HUES6 (cell line): Measurements from ENCODE around the gene REXO4.
A peak's percentile ranks its signal among the peaks of the same experiment; 100 is the strongest.

Experiments used
- H3K27ac ChIP-seq: 2 replicates; pipeline ENCODE4 v1.7.0; 2013; ENCODE audit warnings: low read depth, mild to moderate bottlenecking, low read length, inconsistent platforms
- H3K27me3 ChIP-seq: 2 replicates; pipeline ENCODE4 v1.6.1; 2013; ENCODE audit warnings: low read length; ENCODE audit not compliant: control insufficient read depth, insufficient read depth
- H3K36me3 ChIP-seq: 2 replicates; pipeline ENCODE4 v1.6.1; 2013; ENCODE audit warnings: low read length; ENCODE audit not compliant: control insufficient read depth, insufficient read depth
- H3K4me1 ChIP-seq: 2 replicates; pipeline ENCODE4 v1.6.1; 2013; ENCODE audit warnings: low read length; ENCODE audit not compliant: control insufficient read depth, insufficient read depth
- H3K4me3 ChIP-seq: 2 replicates; pipeline ENCODE4 v1.5.1; 2013; ENCODE audit warnings: low read depth, low read length
- H3K9ac ChIP-seq: one replicate; pipeline ENCODE4 v1.6.1; 2013; ENCODE audit warnings: mild to moderate bottlenecking, low read length
- H3K9me3 ChIP-seq: 2 replicates; pipeline ENCODE4 v1.6.1; 2013; ENCODE audit warnings: low read depth, low read length; ENCODE audit not compliant: control insufficient read depth, insufficient read depth

REXO4 gene

GRCh38 chr9:133419005-133419404, 1.2 kb upstream of the REXO4 start:
- no peak overlapping the region for H3K9ac ChIP-seq
- peaks cover 19% of the 10 kb centered on the region for H3K36me3 ChIP-seq
- H3K9me3 ChIP-seq = no peaks in the 10 kb centered on the region
- no peaks in the 10 kb centered on the region for H3K27me3 ChIP-seq
- peak overlapping the region; percentile 76 for H3K4me3 ChIP-seq
- no peak overlapping the region for H3K27ac ChIP-seq
- H3K4me1 ChIP-seq = peaks cover 17% of the 10 kb centered on the region; the same call in 1 of the 2 replicates

GRCh38 chr9:133415170-133415569, 2.6 kb downstream of the REXO4 start:
- no peak overlapping the region for H3K4me3 ChIP-seq
- no peaks in the 10 kb centered on the region for H3K9me3 ChIP-seq
- H3K4me1 ChIP-seq = peaks cover 6% of the 10 kb centered on the region; the same call in 1 of the 2 replicates
- no peaks in the 10 kb centered on the region for H3K27me3 ChIP-seq
- no peak overlapping the region for H3K9ac ChIP-seq
- H3K36me3 ChIP-seq = peaks cover 52% of the 10 kb centered on the region
- H3K27ac ChIP-seq = no peak overlapping the region

- Histone ChIP-seq H3K4me1 (no peaks in the 10 kb centered on the region), H3K27me3 (no peaks in the 10 kb centered on the region), H3K4me3 (no peak overlapping the region), H3K9ac (no peak overlapping the region), H3K36me3 (peaks cover 83% of the 10 kb centered on the region), H3K27ac (no peak overlapping the region), H3K9me3 (no peaks in the 10 kb centered on the region)
Measured at GRCh38 chr9:133408042-133408441, 9.8 kb downstream of the REXO4 start.

GRCh38 chr9:133406480-133407307, 11.1 kb downstream of the REXO4 start:
- H3K27me3 ChIP-seq = no peaks in the 10 kb centered on the region
- no peaks in the 10 kb centered on the region for H3K4me1 ChIP-seq
- no peaks in the 10 kb centered on the region for H3K9me3 ChIP-seq
- peaks cover 70% of the 10 kb centered on the region for H3K36me3 ChIP-seq
- no peak overlapping the region for H3K4me3 ChIP-seq
- no peak overlapping the region for H3K27ac ChIP-seq
- no peak overlapping the region for H3K9ac ChIP-seq

GRCh38 chr9:133405508-133406438, 12.0 kb downstream of the REXO4 start:
- Histone ChIP-seq H3K27ac (no peak overlapping the region), H3K9me3 (no peaks in the 10 kb centered on the region), H3K4me3 (no peak overlapping the region), H3K27me3 (no peaks in the 10 kb centered on the region), H3K9ac (no peak overlapping the region), H3K4me1 (no peaks in the 10 kb centered on the region), H3K36me3 (peaks cover 63% of the 10 kb centered on the region)

- no peaks in the 10 kb centered on the region for H3K27me3 ChIP-seq
- no peak overlapping the region for H3K9ac ChIP-seq
- peaks cover 51% of the 10 kb centered on the region for H3K36me3 ChIP-seq
- no peak overlapping the region for H3K27ac ChIP-seq
- no peaks in the 10 kb centered on the region for H3K9me3 ChIP-seq
- no peak overlapping the region for H3K4me3 ChIP-seq
- H3K4me1 ChIP-seq = no peaks in the 10 kb centered on the region
Measured at GRCh38 chr9:133404454-133405002, 13.3 kb downstream of the REXO4 start.

- Histone ChIP-seq H3K27me3 (no peaks in the 10 kb centered on the region), H3K4me3 (no peak overlapping the region), H3K27ac (no peak overlapping the region), H3K9me3 (no peaks in the 10 kb centered on the region), H3K9ac (no peak overlapping the region), H3K4me1 (no peaks in the 10 kb centered on the region), H3K36me3 (peaks cover 46% of the 10 kb centered on the region)
Measured at GRCh38 chr9:133403766-133404453, 13.9 kb downstream of the REXO4 start.

- Histone ChIP-seq H3K9me3 (no peaks in the 10 kb centered on the region), H3K9ac (no peak overlapping the region), H3K27ac (no peak overlapping the region), H3K4me3 (no peak overlapping the region), H3K4me1 (no peaks in the 10 kb centered on the region), H3K36me3 (peaks cover 34% of the 10 kb centered on the region), H3K27me3 (no peaks in the 10 kb centered on the region)
Measured at GRCh38 chr9:133402689-133403088, 15.1 kb downstream of the REXO4 start.

GRCh38 chr9:133401588-133401987, 16.2 kb downstream of the REXO4 start:
- Histone ChIP-seq H3K36me3 (peaks cover 25% of the 10 kb centered on the region), H3K4me3 (no peak overlapping the region), H3K27ac (no peak overlapping the region), H3K4me1 (no peaks in the 10 kb centered on the region), H3K27me3 (no peaks in the 10 kb centered on the region), H3K9ac (no peak overlapping the region), H3K9me3 (no peaks in the 10 kb centered on the region)

GRCh38 chr9:133400292-133400691, 17.5 kb downstream of the REXO4 start:
- no peak overlapping the region for H3K4me3 ChIP-seq
- no peak overlapping the region for H3K9ac ChIP-seq
- H3K4me1 ChIP-seq = no peaks in the 10 kb centered on the region
- no peaks in the 10 kb centered on the region for H3K9me3 ChIP-seq
- no peaks in the 10 kb centered on the region for H3K27me3 ChIP-seq
- H3K36me3 ChIP-seq = peaks cover 12% of the 10 kb centered on the region
- no peak overlapping the region for H3K27ac ChIP-seq
